Measurements from ENCODE around the gene MAN2C1.

DNA sequence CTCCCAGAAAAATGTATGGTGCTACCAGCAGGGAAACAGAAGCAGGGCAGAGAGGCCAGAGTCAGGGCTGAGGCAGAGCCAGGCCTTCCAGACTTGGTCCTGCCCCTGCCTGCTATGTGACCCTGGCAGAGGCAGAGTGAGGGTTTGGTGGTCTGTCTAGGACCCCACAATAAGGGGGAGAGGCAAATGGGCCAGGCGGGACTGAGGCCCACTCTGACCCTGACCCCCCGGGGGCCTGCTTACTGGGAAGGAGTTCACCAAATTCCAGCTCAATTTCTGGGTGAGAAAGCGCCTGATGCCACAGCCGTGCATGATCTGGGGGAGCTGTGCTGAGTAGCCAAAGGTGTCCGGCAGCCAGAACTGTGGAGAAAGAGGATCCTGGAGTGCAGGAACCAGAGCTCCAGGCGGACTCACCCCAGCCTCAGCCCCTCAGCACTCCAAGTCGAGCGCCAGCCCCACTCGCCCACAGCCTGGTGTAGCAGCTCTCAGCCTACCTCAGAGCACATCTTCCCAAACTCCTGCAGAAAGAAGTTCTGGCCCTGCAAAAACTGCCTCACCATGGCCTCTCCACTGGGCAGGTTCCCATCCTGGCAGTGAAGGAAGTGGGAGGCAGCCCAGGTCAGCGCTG, 6.9 kb downstream of the MAN2C1 start:
- TF ChIP-seq BHLHE40 (IDR thresholded peaks at IDR 0.05; ENCODE audit: borderline replicate concordance) (no peak), ELF4 (IDR thresholded peaks at IDR 0.05) (no peak), LEF1 (IDR thresholded peaks at IDR 0.05; ENCODE audit: borderline replicate concordance) (no peak), FOXM1 (IDR thresholded peaks at IDR 0.05; ENCODE audit: borderline replicate concordance) (no peak), L3MBTL2 (conservative IDR thresholded peaks at IDR 0.05) (no peak), FOXA1 (IDR thresholded peaks at IDR 0.05) (no peak)
- TF ChIP-seq, protein P1, sequence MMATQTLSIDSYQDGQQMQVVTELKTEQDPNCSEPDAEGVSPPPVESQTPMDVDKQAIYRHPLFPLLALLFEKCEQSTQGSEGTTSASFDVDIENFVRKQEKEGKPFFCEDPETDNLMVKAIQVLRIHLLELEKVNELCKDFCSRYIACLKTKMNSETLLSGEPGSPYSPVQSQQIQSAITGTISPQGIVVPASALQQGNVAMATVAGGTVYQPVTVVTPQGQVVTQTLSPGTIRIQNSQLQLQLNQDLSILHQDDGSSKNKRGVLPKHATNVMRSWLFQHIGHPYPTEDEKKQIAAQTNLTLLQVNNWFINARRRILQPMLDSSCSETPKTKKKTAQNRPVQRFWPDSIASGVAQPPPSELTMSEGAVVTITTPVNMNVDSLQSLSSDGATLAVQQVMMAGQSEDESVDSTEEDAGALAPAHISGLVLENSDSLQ (IDR thresholded peaks at IDR 0.05): no peak
